Astrocyte (in vitro differentiated cells and primary cell): ENCODE results near the gene SLC7A9.

Source experiments
- EZH2 ChIP-seq: IDR thresholded peaks from 2 replicates; pipeline ENCODE4 v1.6.1; 2012; ENCODE audit warnings: mild to moderate bottlenecking, low read length, inconsistent platforms; ENCODE audit not compliant: insufficient read depth
- TF ChIP-seq, protein P1 (sequence below): IDR thresholded peaks from 2 replicates; pipeline ENCODE4 v1.5.1; 2011; ENCODE audit warnings: low read depth, mild to moderate bottlenecking, inconsistent platforms, low read length, moderate library complexity; ENCODE audit not compliant: insufficient read depth

DNA sequence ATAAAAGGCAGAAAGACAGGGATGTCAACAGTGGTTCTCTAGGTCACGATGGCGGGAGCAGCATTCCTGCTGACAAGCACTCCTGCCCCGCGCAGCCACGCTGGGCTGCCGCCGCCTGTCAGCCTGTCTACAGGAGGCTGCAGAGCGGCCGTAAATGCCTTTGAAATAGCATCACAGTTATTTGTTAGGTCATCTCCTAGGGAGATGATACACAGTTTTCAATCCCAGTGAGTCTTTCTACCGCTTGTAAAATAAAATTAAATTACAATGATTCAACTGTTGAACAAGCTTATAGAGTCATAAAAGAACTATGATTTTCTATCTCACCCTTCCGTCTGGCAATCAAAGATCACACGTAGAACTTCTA is 7.3 kb upstream of the SLC7A9 start:
- TF ChIP-seq, protein P1, sequence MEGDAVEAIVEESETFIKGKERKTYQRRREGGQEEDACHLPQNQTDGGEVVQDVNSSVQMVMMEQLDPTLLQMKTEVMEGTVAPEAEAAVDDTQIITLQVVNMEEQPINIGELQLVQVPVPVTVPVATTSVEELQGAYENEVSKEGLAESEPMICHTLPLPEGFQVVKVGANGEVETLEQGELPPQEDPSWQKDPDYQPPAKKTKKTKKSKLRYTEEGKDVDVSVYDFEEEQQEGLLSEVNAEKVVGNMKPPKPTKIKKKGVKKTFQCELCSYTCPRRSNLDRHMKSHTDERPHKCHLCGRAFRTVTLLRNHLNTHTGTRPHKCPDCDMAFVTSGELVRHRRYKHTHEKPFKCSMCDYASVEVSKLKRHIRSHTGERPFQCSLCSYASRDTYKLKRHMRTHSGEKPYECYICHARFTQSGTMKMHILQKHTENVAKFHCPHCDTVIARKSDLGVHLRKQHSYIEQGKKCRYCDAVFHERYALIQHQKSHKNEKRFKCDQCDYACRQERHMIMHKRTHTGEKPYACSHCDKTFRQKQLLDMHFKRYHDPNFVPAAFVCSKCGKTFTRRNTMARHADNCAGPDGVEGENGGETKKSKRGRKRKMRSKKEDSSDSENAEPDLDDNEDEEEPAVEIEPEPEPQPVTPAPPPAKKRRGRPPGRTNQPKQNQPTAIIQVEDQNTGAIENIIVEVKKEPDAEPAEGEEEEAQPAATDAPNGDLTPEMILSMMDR, result no peak
- no peak for TF ChIP-seq EZH2
